Peyer's patch (tissue), 4 donors: ENCODE data around the gene TSPAN6.

ENCODE experiments used
- CTCF ChIP-seq, 6 experiments: fragments of 450-650 bp in 4 of 6; fragments of 200-600 bp in 2 of 6; sonication (generic) in 1 of 6; IDR thresholded peaks; one replicate each; pipeline ENCODE4 v1.5.1; 2017 to 2019; ENCODE audit warnings: antibody characterized with exemption in 6 of 6, mild to moderate bottlenecking in 3 of 6, moderate library complexity in 1 of 6
- POLR2A ChIP-seq, 2 donors: fragments of 450-650 bp; IDR thresholded peaks; one replicate each; pipeline ENCODE4 v1.5.1; 2017; ENCODE audit warnings: antibody characterized with exemption in 2 of 2, mild to moderate bottlenecking in 2 of 2, moderate library complexity in 2 of 2

GRCh38 chrX:100593126-100593525 lies 43.5 kb downstream of the TSPAN6 start:
- TF ChIP-seq CTCF (IDR thresholded peaks at IDR 0.05) (no peak), POLR2A (IDR thresholded peaks at IDR 0.05) (no peak)
